Measurements from ENCODE around the gene TFE3. TPM values are rescaled to one million over a fixed set of nuclear protein-coding genes. Genes with fewer than 3 reads are reported as not detected.

The TFE3 gene
- total RNA-seq, 1 donor from 2014 or later, result 53.2 TPM

DNA sequence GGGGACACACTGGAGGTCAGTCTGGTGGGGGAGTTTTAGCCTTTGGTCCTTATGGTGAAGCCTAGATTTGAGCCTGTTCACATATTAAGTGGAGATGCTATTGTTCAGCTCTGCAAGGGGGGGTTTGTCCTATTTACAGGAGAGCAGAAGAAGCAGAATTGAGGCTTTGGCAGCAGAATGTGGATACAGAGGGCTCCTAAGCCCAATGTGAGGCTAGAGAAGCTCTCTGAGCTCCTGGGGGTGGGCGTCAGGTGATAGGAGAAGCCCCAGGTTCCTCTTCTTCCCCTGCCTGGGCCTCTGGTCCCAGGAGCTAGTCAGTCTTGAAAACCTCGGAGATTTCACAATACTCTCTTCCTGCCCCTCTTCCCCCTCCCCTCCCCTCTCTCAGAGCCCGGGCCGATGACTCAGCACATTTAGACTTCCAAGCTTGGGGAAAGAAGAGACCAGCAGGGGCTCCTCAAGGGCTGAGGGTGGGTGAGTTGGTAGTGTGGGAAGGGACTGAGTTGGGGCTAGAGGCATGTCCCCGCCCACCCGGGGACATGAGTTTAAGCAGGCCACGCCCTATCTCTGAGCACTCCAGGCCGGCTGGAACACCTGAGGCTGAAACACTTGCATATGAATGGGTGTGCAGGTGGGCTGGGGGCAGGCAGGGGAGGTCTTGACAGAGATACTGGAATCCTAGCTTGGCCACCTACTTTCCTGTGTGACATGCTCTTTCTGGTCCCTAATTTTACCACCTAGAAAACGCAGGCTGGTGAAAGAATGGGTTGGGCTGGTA, 3.4 kb downstream of the TFE3 start:
- Mint-ChIP-seq H3K36me3 (peaks cover 15% of the 10 kb centered on the region), H3K27ac (peak overlapping the region; percentile 100), H3K4me3 (peak overlapping the region; percentile 90), H3K4me1 (peaks cover 42% of the 10 kb centered on the region), H3K27me3 (ENCODE audit: low read depth) (no peaks in the 10 kb centered on the region), H3K9me3 (peaks cover 8% of the 10 kb centered on the region)
- peak; percentile 62 to 69 for DNase-seq (ENCODE audit: low spot score in 2 of 2, unreplicated experiment in 2 of 2)
- TF ChIP-seq, protein P1, sequence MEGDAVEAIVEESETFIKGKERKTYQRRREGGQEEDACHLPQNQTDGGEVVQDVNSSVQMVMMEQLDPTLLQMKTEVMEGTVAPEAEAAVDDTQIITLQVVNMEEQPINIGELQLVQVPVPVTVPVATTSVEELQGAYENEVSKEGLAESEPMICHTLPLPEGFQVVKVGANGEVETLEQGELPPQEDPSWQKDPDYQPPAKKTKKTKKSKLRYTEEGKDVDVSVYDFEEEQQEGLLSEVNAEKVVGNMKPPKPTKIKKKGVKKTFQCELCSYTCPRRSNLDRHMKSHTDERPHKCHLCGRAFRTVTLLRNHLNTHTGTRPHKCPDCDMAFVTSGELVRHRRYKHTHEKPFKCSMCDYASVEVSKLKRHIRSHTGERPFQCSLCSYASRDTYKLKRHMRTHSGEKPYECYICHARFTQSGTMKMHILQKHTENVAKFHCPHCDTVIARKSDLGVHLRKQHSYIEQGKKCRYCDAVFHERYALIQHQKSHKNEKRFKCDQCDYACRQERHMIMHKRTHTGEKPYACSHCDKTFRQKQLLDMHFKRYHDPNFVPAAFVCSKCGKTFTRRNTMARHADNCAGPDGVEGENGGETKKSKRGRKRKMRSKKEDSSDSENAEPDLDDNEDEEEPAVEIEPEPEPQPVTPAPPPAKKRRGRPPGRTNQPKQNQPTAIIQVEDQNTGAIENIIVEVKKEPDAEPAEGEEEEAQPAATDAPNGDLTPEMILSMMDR (IDR thresholded peaks at IDR 0.05; ENCODE audit: unreplicated experiment), result no peak

DNA sequence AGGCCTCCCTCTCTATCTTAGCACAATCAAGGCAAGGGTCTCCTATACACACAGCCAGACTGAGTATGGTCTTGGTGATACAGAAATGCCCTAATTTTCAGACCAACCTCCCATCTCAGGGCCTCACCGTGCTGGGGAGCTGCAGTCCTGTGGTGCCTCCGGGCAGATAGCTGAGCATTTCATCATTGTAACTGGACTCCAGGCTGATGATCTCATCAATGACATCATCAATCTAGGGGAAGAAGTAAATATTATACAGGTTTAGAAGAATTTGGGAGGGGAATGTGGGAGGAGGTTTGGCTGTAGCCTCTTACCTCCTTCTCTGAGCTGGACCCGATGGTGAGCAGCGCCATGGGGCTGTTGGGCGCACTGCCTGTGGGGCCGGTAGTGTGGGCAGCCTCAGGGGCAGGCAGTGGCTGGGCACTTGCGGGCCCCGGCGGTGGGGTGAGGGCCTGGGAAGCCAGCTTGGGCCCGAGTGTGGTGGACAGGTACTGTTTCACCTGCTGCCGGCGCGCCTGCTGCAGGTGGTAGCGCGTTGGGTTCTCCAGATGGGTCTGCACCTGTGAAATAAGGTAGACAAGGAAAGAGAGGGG, 5.2 kb downstream of the TFE3 start:
- Mint-ChIP-seq H3K4me3 (no peak overlapping the region), H3K27me3 (ENCODE audit: low read depth) (no peaks in the 10 kb centered on the region), H3K4me1 (peaks cover 47% of the 10 kb centered on the region), H3K36me3 (peaks cover 27% of the 10 kb centered on the region), H3K27ac (peak overlapping the region; percentile 62), H3K9me3 (no peaks in the 10 kb centered on the region)
- TF ChIP-seq, protein P1 (IDR thresholded peaks at IDR 0.05; ENCODE audit: unreplicated experiment), result no peak
- DNase-seq (ENCODE audit: low spot score in 2 of 2, unreplicated experiment in 2 of 2), result no peak

DNA sequence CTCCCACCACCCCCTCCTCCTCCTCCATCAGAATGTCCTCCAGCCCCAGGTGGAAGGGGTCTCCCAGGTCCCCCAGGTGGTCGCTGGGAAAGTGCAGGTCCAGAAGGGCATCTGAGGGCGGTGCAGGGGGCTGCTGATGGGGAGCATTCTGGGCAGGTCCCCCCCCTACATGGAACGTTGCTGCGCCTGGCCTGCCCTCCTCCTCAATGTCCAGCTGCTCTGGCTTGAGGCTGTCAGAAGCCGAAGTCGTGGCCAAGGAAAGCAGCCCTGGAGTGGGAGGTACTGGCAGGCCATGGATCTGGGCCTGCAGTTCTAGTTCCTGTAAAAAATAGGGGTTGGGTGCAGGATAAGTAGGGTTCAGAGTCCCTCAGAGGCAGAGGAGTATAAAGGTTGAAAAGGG, 12.9 kb downstream of the TFE3 start:
- no peak overlapping the region for H3K4me3 Mint-ChIP-seq
- TF ChIP-seq, protein P1 (IDR thresholded peaks at IDR 0.05; ENCODE audit: unreplicated experiment), result no peak
- H3K4me1 Mint-ChIP-seq, result peaks cover 13% of the 10 kb centered on the region
- no peaks in the 10 kb centered on the region for H3K27me3 Mint-ChIP-seq (ENCODE audit: low read depth)
- DNase-seq (ENCODE audit: low spot score in 2 of 2, unreplicated experiment in 2 of 2), result no peak
- peaks cover 17% of the 10 kb centered on the region for H3K36me3 Mint-ChIP-seq
- H3K27ac Mint-ChIP-seq, result no peak overlapping the region
- H3K9me3 Mint-ChIP-seq, result no peaks in the 10 kb centered on the region

DNA sequence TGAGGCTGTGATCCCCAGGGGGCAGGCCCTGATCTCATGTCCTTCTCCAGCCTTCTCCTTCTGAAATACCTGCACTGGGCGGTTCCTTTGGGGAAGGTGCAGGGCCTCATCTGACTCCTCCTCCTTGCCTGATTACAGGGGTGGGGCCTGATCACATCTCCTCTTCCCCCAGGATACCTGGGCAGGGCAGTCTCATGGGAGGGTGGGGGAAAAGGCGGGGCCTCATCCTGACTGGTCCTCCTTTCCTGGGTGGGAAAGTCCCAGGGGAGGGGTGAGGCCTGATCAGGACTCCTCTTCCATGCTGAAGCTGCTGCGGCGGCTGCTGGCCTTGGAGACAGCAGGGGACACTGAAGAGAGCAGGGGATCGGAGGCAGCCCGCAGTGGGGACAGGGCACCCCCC, 13.3 kb downstream of the TFE3 start:
- Mint-ChIP-seq H3K4me1 (peaks cover 13% of the 10 kb centered on the region), H3K36me3 (peaks cover 17% of the 10 kb centered on the region), H3K9me3 (no peaks in the 10 kb centered on the region), H3K4me3 (no peak overlapping the region), H3K27ac (peak overlapping the region; percentile 16), H3K27me3 (ENCODE audit: low read depth) (no peaks in the 10 kb centered on the region)
- no peak for DNase-seq (ENCODE audit: low spot score in 2 of 2, unreplicated experiment in 2 of 2)
- TF ChIP-seq, protein P1 (IDR thresholded peaks at IDR 0.05; ENCODE audit: unreplicated experiment), result no peak

DNA sequence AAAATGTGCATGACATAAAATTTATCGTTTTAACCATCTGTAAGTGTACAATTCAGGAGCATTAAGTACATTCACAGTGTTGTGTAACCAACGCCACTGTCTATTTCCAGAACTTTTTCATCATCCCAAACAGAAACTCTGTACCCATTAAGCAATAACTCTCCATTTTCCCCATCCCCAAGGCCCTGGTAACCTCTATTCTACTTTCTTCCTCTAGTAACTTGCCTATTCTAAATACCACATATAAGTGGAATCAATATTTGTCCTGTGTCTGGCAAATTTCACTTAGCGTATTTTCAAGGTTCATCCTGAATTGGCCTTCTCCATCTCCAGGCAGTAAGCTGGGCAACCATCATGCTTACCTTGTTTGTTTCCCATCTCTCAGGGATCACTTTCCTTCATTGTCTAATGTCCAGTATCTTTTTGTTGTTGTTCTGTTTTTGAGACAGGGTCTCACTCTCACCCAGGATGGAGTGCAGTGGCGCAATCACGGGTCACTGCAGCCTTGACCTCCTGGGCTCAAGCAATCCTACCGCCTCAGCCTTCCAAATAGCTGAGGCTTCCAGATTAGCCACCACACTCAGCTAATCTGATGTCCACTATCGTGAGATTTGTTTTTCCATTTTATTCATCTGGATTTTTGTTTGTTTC, 23.4 kb downstream of the TFE3 start:
- no peaks in the 10 kb centered on the region for H3K27me3 Mint-ChIP-seq (ENCODE audit: low read depth)
- peaks cover 6% of the 10 kb centered on the region for H3K36me3 Mint-ChIP-seq
- H3K4me3 Mint-ChIP-seq, result no peak overlapping the region
- peaks cover 5% of the 10 kb centered on the region for H3K9me3 Mint-ChIP-seq
- no peak for DNase-seq (ENCODE audit: low spot score in 2 of 2, unreplicated experiment in 2 of 2)
- H3K27ac Mint-ChIP-seq, result no peak overlapping the region
- no peaks in the 10 kb centered on the region for H3K4me1 Mint-ChIP-seq
- TF ChIP-seq, protein P1 (IDR thresholded peaks at IDR 0.05; ENCODE audit: unreplicated experiment), result no peak
